Measurements from ENCODE around the gene SLC2A1. TPM values are rescaled to one million over a fixed set of nuclear protein-coding genes. Genes with fewer than 3 reads are reported as not detected.
A peak's percentile ranks its signal among the peaks of the same experiment; 100 is the strongest.

Gene SLC2A1
- total and polyA plus RNA-seq, 9 of the 15 experiments (the other 6 are each of a cell fraction or from before 2014, with no cell fraction given) = 12.6 to 153 (median 48.0) TPM

GRCh38 chr1:42941640-42942330, 16.9 kb downstream of the SLC2A1 start (continued):
- TF ChIP-seq KLF10 (CRISPR knock-in tag; IDR thresholded peaks at IDR 0.05) = no peak
- TF ChIP-seq UBTF (IDR thresholded peaks at IDR 0.05; ENCODE audit: borderline replicate concordance in 1 of 2, low read depth in 2 of 2, low read length in 2 of 2) = 0 out of 4 replicates have a peak, but pooled peaks of 1 of the 2 experiments have one; percentile 73
- peak; percentile 49; the same call in 1 of the 2 replicates for TF ChIP-seq ESRRA (IDR thresholded peaks at IDR 0.05; ENCODE audit: borderline replicate concordance, low read depth)
- TF ChIP-seq ZBTB11 (CRISPR knock-in tag; IDR thresholded peaks at IDR 0.05) = peak in 1 of 3 experiments; percentile 47; a peak in 1 of 6 replicates
- TF ChIP-seq ARID1B (IDR thresholded peaks at IDR 0.05) = peak; percentile 65
- 0 out of 4 replicates have a peak, but pooled peaks of 1 of the 2 experiments have one; percentile 6 for TF ChIP-seq TRIM24 (IDR thresholded peaks at IDR 0.05)
- peak; percentile 44 for TF ChIP-seq MYC (IDR thresholded peaks at IDR 0.05; ENCODE audit: low read depth, low read length)
- TF ChIP-seq MYC (CRISPR knock-in tag; IDR thresholded peaks at IDR 0.05; ENCODE audit: borderline replicate concordance, low read depth) = no peak
- 0 out of 2 replicates have a peak, but pooled peaks have one; percentile 15 for TF ChIP-seq TAL1 (IDR thresholded peaks at IDR 0.05)
- TF ChIP-seq CBFB (CRISPR knock-in tag; IDR thresholded peaks at IDR 0.05) = 0 out of 2 replicates have a peak, but pooled peaks have one; percentile 44
- TF ChIP-seq BHLHE40 (IDR thresholded peaks at IDR 0.05; ENCODE audit: low read length) = peak; percentile 69
- TF ChIP-seq CBFA2T3 (IDR thresholded peaks at IDR 0.05) = 0 out of 2 replicates have a peak, but pooled peaks have one; percentile 44
- TF ChIP-seq CHD4 (IDR thresholded peaks at IDR 0.05; ENCODE audit: insufficient read depth, insufficient replicate concordance, low read depth, low read length, poor library complexity, severe bottlenecking) = peak; percentile 54
- peak; percentile 96 for TF ChIP-seq BACH1 (tag; IDR thresholded peaks at IDR 0.05)
- peak; percentile 81 for TF ChIP-seq DPF2 (IDR thresholded peaks at IDR 0.05)
- TF ChIP-seq OTX1 (CRISPR knock-in tag; IDR thresholded peaks at IDR 0.05) = 0 out of 2 replicates have a peak, but pooled peaks have one; percentile 36
- peak; percentile 62 for TF ChIP-seq SMARCA4 (IDR thresholded peaks at IDR 0.05)
- TF ChIP-seq CBX1 (IDR thresholded peaks at IDR 0.05; ENCODE audit: low read depth) = no peak
